Measurements from ENCODE around the gene IL12RB1. TPM values are rescaled to one million over a fixed set of nuclear protein-coding genes. Genes with fewer than 3 reads are reported as not detected.

The IL12RB1 gene
- total RNA-seq, 4 donors from 2014 or later: 1.1 to 2.3 (median 1.9) TPM

GRCh38 chr19:18013210-18014111, 73.3 kb downstream of the IL12RB1 start:
- peak overlapping the region in 1 of 4 donors; percentile 2 for H3K4me3 ChIP-seq
- H3K9me3 ChIP-seq: no peaks in the 10 kb centered on the region
- H3K4me1 ChIP-seq: peaks cover 7 to 76% (median 38%) of the 10 kb centered on the region in 3 donors
- TF ChIP-seq POLR2A (IDR thresholded peaks at IDR 0.05): no peak
- TF ChIP-seq CTCF (IDR thresholded peaks at IDR 0.05): no peak
- 56 to 66% methylated on average over 16 to 17 of the region's 17 CpGs for WGBS, 2 donors
- no peaks in the 10 kb centered on the region for H3K27me3 ChIP-seq
- peak overlapping the region; percentile 55 to 92 (median 77) for H3K27ac ChIP-seq
- intact Hi-C loops (cut with DNase I): no loop called here
- peaks cover 17 to 73% (median 30%) of the 10 kb centered on the region in 3 donors for H3K36me3 ChIP-seq
- no peak for DNase-seq

GRCh38 chr19:18010149-18010548, 76.6 kb downstream of the IL12RB1 start:
- 95% methylated on average over 4 of the region's 11 CpGs; no CpG with 5 or more reads in 1 of the 2 donors for WGBS, 2 donors
- Histone ChIP-seq H3K27me3 (no peaks in the 10 kb centered on the region), H3K36me3 (peaks cover 17 to 68% (median 30%) of the 10 kb centered on the region in 3 donors), H3K27ac (peak overlapping the region in 3 of 4 donors; percentile 92 to 94 (median 93)), H3K4me1 (peaks cover 16 to 65% (median 30%) of the 10 kb centered on the region in 3 donors), H3K4me3 (peak overlapping the region; percentile 39 to 78 (median 62)), H3K9me3 (no peaks in the 10 kb centered on the region)
- TF ChIP-seq POLR2A (IDR thresholded peaks at IDR 0.05): no peak
- TF ChIP-seq CTCF (IDR thresholded peaks at IDR 0.05): no peak
- DNase-seq: no peak
- intact Hi-C loops (cut with DNase I): no loop called here

- peaks cover 16 to 59% (median 24%) of the 10 kb centered on the region in 3 donors for H3K4me1 ChIP-seq
- peak overlapping the region in 3 of 4 donors; percentile 92 to 94 (median 93) for H3K27ac ChIP-seq
- no peaks in the 10 kb centered on the region for H3K9me3 ChIP-seq
- H3K4me3 ChIP-seq: peak overlapping the region; percentile 39 to 78 (median 62)
- no peaks in the 10 kb centered on the region for H3K27me3 ChIP-seq
- no peak for DNase-seq
- intact Hi-C loops (cut with DNase I): no loop called here
- WGBS, 2 donors: 78 to 94% methylated on average over 7 to 12 of the region's 37 CpGs
- TF ChIP-seq CTCF (IDR thresholded peaks at IDR 0.05): no peak
- H3K36me3 ChIP-seq: peaks cover 17 to 64% (median 30%) of the 10 kb centered on the region in 3 donors
Observed at GRCh38 chr19:18009412-18010066, 77.2 kb downstream of the IL12RB1 start.

Other genes starting within 250 kb of the IL12RB1 start
- 1 to 10 TPM in 3 of 4 donors, under 1 TPM in 1; 0.87 to 6.5 (median 4.6) TPM for gene JAK3, start 239.0 kb downstream of the IL12RB1 start, total RNA-seq
- 1,000 to 10,000 TPM; 1,080 to 2,192 (median 1,622) TPM for gene RPL18A, start 227.0 kb downstream of the IL12RB1 start, total RNA-seq
- gene SLC5A5, start 215.0 kb downstream of the IL12RB1 start, total RNA-seq: under 1 TPM in 2 of 4 donors, not detected in 2; 0.18 to 0.19 TPM
- gene CCDC124, start 153.9 kb downstream of the IL12RB1 start, total RNA-seq: 10 to 100 TPM; 50.2 to 80.6 (median 54.5) TPM
- gene KCNN1, start 119.8 kb downstream of the IL12RB1 start, total RNA-seq: 1 to 10 TPM in 1 of 4 donors, under 1 TPM in 1, not detected in 2; 0.22 to 3.1 TPM
- gene ARRDC2, start 78.8 kb downstream of the IL12RB1 start, total RNA-seq: 10 to 100 TPM; 12.4 to 37.2 (median 15.4) TPM
- gene MAST3, start 10.8 kb upstream of the IL12RB1 start, total RNA-seq: 1 to 10 TPM; 2.3 to 4.8 (median 4.1) TPM
- 10 to 100 TPM; 20.4 to 42.1 (median 29.1) TPM for gene PIK3R2, start 66.2 kb upstream of the IL12RB1 start, total RNA-seq
- gene IFI30, start 86.9 kb upstream of the IL12RB1 start, total RNA-seq: 10 to 100 TPM; 11.3 to 90.5 (median 25.7) TPM
- gene MPV17L2, start 106.3 kb upstream of the IL12RB1 start, total RNA-seq: 10 to 100 TPM; 10.6 to 23.5 (median 14.0) TPM
- gene RAB3A, start 117.1 kb upstream of the IL12RB1 start, total RNA-seq: under 1 TPM in 3 of 4 donors, not detected in 1; 0.30 to 0.76 (median 0.44) TPM
- under 1 TPM in 1 of 4 donors, not detected in 3; 0.76 TPM for gene PDE4C, start 139.5 kb upstream of the IL12RB1 start, total RNA-seq
- 1 to 10 TPM in 2 of 4 donors, under 1 TPM in 2; 0.23 to 3.1 (median 0.96) TPM for gene IQCN, start 187.5 kb upstream of the IL12RB1 start, total RNA-seq
- gene JUND, start 194.7 kb upstream of the IL12RB1 start, total RNA-seq: 100 to 1,000 TPM in 3 of 4 donors, 10 to 100 TPM in 1; 71.7 to 192 (median 166) TPM
- gene LSM4, start 236.1 kb upstream of the IL12RB1 start, total RNA-seq: 100 to 1,000 TPM in 3 of 4 donors, 10 to 100 TPM in 1; 97.3 to 228 (median 137) TPM